ENCODE results near the gene KRT82.

Gene KRT82

GRCh38 chr12:52441320-52441911, 35.3 kb upstream of the KRT82 start:
- H3K27ac ChIP-seq (ENCODE audit: low read length), result peak overlapping the region; percentile 10
- H3K36me3 ChIP-seq (ENCODE audit: control insufficient read depth in 1 of 2, insufficient read depth in 2 of 2, low read length in 2 of 2), result no peaks in the 10 kb centered on the region
- no peaks in the 10 kb centered on the region for H3K9me3 ChIP-seq (ENCODE audit: control insufficient read depth in 1 of 2, low read length in 2 of 2)
- H3K27me3 ChIP-seq (ENCODE audit: low read depth, low read length), result no peaks in the 10 kb centered on the region
- H3K4me1 ChIP-seq (ENCODE audit: control insufficient read depth in 1 of 2, insufficient read depth in 2 of 2, low read length in 2 of 2), result peaks cover 0 to 5% of the 10 kb centered on the region in 2 donors
- H3K4me3 ChIP-seq (ENCODE audit: low read depth in 1 of 2, low read length in 2 of 2), result no peak overlapping the region

- Histone ChIP-seq H3K27me3 (ENCODE audit: low read depth, low read length) (no peaks in the 10 kb centered on the region), H3K27ac (ENCODE audit: low read length) (no peak overlapping the region), H3K4me3 (ENCODE audit: low read depth in 1 of 2, low read length in 2 of 2) (no peak overlapping the region), H3K9me3 (ENCODE audit: control insufficient read depth in 1 of 2, low read length in 2 of 2) (no peaks in the 10 kb centered on the region), H3K36me3 (ENCODE audit: control insufficient read depth in 1 of 2, insufficient read depth in 2 of 2, low read length in 2 of 2) (no peaks in the 10 kb centered on the region), H3K4me1 (ENCODE audit: control insufficient read depth in 1 of 2, insufficient read depth in 2 of 2, low read length in 2 of 2) (peaks cover 0 to 11% of the 10 kb centered on the region in 2 donors)
These were observed 34.7 kb upstream of the KRT82 start for GRCh38 chr12:52440821-52441319.

- Histone ChIP-seq H3K27ac (ENCODE audit: low read length) (no peak overlapping the region), H3K9me3 (ENCODE audit: control insufficient read depth in 1 of 2, low read length in 2 of 2) (no peaks in the 10 kb centered on the region), H3K27me3 (ENCODE audit: low read depth, low read length) (no peaks in the 10 kb centered on the region), H3K36me3 (ENCODE audit: control insufficient read depth in 1 of 2, insufficient read depth in 2 of 2, low read length in 2 of 2) (no peaks in the 10 kb centered on the region), H3K4me1 (ENCODE audit: control insufficient read depth in 1 of 2, insufficient read depth in 2 of 2, low read length in 2 of 2) (peaks cover 0 to 11% of the 10 kb centered on the region in 2 donors), H3K4me3 (ENCODE audit: low read depth in 1 of 2, low read length in 2 of 2) (no peak overlapping the region)
These were observed 33.7 kb upstream of the KRT82 start for GRCh38 chr12:52439845-52440244.

GRCh38 chr12:52439420-52439819, 33.3 kb upstream of the KRT82 start:
- H3K27ac ChIP-seq (ENCODE audit: low read length), result no peak overlapping the region
- H3K36me3 ChIP-seq (ENCODE audit: control insufficient read depth in 1 of 2, insufficient read depth in 2 of 2, low read length in 2 of 2), result no peaks in the 10 kb centered on the region
- H3K4me3 ChIP-seq (ENCODE audit: low read depth in 1 of 2, low read length in 2 of 2), result no peak overlapping the region
- no peaks in the 10 kb centered on the region for H3K27me3 ChIP-seq (ENCODE audit: low read depth, low read length)
- H3K9me3 ChIP-seq (ENCODE audit: control insufficient read depth in 1 of 2, low read length in 2 of 2), result no peaks in the 10 kb centered on the region
- peaks cover 0 to 11% of the 10 kb centered on the region in 2 donors for H3K4me1 ChIP-seq (ENCODE audit: control insufficient read depth in 1 of 2, insufficient read depth in 2 of 2, low read length in 2 of 2)

GRCh38 chr12:52438305-52439301, 32.5 kb upstream of the KRT82 start:
- peaks cover 0 to 11% of the 10 kb centered on the region in 2 donors for H3K4me1 ChIP-seq (ENCODE audit: control insufficient read depth in 1 of 2, insufficient read depth in 2 of 2, low read length in 2 of 2)

GRCh38 chr12:52437508-52437907, 31.4 kb upstream of the KRT82 start:
- Histone ChIP-seq H3K4me3 (ENCODE audit: low read depth in 1 of 2, low read length in 2 of 2) (no peak overlapping the region), H3K9me3 (ENCODE audit: control insufficient read depth in 1 of 2, low read length in 2 of 2) (no peaks in the 10 kb centered on the region), H3K4me1 (ENCODE audit: control insufficient read depth in 1 of 2, insufficient read depth in 2 of 2, low read length in 2 of 2) (peaks cover 0 to 11% of the 10 kb centered on the region in 2 donors), H3K36me3 (ENCODE audit: control insufficient read depth in 1 of 2, insufficient read depth in 2 of 2, low read length in 2 of 2) (no peaks in the 10 kb centered on the region), H3K27me3 (ENCODE audit: low read depth, low read length) (no peaks in the 10 kb centered on the region), H3K27ac (ENCODE audit: low read length) (no peak overlapping the region)

More at GRCh38 chr12:52438305-52439301, 32.5 kb upstream of the KRT82 start:
- Histone ChIP-seq H3K4me3 (ENCODE audit: low read depth in 1 of 2, low read length in 2 of 2) (no peak overlapping the region), H3K27me3 (ENCODE audit: low read depth, low read length) (no peaks in the 10 kb centered on the region), H3K9me3 (ENCODE audit: control insufficient read depth in 1 of 2, low read length in 2 of 2) (no peaks in the 10 kb centered on the region), H3K36me3 (ENCODE audit: control insufficient read depth in 1 of 2, insufficient read depth in 2 of 2, low read length in 2 of 2) (no peaks in the 10 kb centered on the region), H3K27ac (ENCODE audit: low read length) (no peak overlapping the region)

- no peak overlapping the region for H3K27ac ChIP-seq (ENCODE audit: low read length)
- H3K4me1 ChIP-seq (ENCODE audit: control insufficient read depth in 1 of 2, insufficient read depth in 2 of 2, low read length in 2 of 2), result peaks cover 0 to 11% of the 10 kb centered on the region in 2 donors
- no peaks in the 10 kb centered on the region for H3K27me3 ChIP-seq (ENCODE audit: low read depth, low read length)
- H3K4me3 ChIP-seq (ENCODE audit: low read depth in 1 of 2, low read length in 2 of 2), result no peak overlapping the region
- H3K9me3 ChIP-seq (ENCODE audit: control insufficient read depth in 1 of 2, low read length in 2 of 2), result no peaks in the 10 kb centered on the region
- H3K36me3 ChIP-seq (ENCODE audit: control insufficient read depth in 1 of 2, insufficient read depth in 2 of 2, low read length in 2 of 2), result no peaks in the 10 kb centered on the region
These were observed 30.8 kb upstream of the KRT82 start for GRCh38 chr12:52436828-52437474.

- no peak overlapping the region for H3K27ac ChIP-seq (ENCODE audit: low read length)
- no peaks in the 10 kb centered on the region for H3K27me3 ChIP-seq (ENCODE audit: low read depth, low read length)
- H3K36me3 ChIP-seq (ENCODE audit: control insufficient read depth in 1 of 2, insufficient read depth in 2 of 2, low read length in 2 of 2), result no peaks in the 10 kb centered on the region
These were observed 30.1 kb upstream of the KRT82 start for GRCh38 chr12:52436000-52436827.

GRCh38 chr12:52435659-52435999, 29.5 kb upstream of the KRT82 start:
- Histone ChIP-seq H3K4me1 (ENCODE audit: control insufficient read depth in 1 of 2, insufficient read depth in 2 of 2, low read length in 2 of 2) (peaks cover 0 to 11% of the 10 kb centered on the region in 2 donors), H3K4me3 (ENCODE audit: low read depth in 1 of 2, low read length in 2 of 2) (no peak overlapping the region), H3K27me3 (ENCODE audit: low read depth, low read length) (no peaks in the 10 kb centered on the region), H3K36me3 (ENCODE audit: control insufficient read depth in 1 of 2, insufficient read depth in 2 of 2, low read length in 2 of 2) (no peaks in the 10 kb centered on the region), H3K27ac (ENCODE audit: low read length) (no peak overlapping the region), H3K9me3 (ENCODE audit: control insufficient read depth in 1 of 2, low read length in 2 of 2) (no peaks in the 10 kb centered on the region)

More at GRCh38 chr12:52436000-52436827, 30.1 kb upstream of the KRT82 start:
- H3K4me3 ChIP-seq (ENCODE audit: low read depth in 1 of 2, low read length in 2 of 2), result no peak overlapping the region
- H3K9me3 ChIP-seq (ENCODE audit: control insufficient read depth in 1 of 2, low read length in 2 of 2), result no peaks in the 10 kb centered on the region
- peaks cover 0 to 11% of the 10 kb centered on the region in 2 donors for H3K4me1 ChIP-seq (ENCODE audit: control insufficient read depth in 1 of 2, insufficient read depth in 2 of 2, low read length in 2 of 2)

- Histone ChIP-seq H3K27ac (ENCODE audit: low read length) (no peak overlapping the region), H3K4me1 (ENCODE audit: control insufficient read depth in 1 of 2, insufficient read depth in 2 of 2, low read length in 2 of 2) (peaks cover 0 to 11% of the 10 kb centered on the region in 2 donors), H3K27me3 (ENCODE audit: low read depth, low read length) (no peaks in the 10 kb centered on the region), H3K36me3 (ENCODE audit: control insufficient read depth in 1 of 2, insufficient read depth in 2 of 2, low read length in 2 of 2) (no peaks in the 10 kb centered on the region), H3K9me3 (ENCODE audit: control insufficient read depth in 1 of 2, low read length in 2 of 2) (no peaks in the 10 kb centered on the region), H3K4me3 (ENCODE audit: low read depth in 1 of 2, low read length in 2 of 2) (no peak overlapping the region)
These were observed 28.8 kb upstream of the KRT82 start for GRCh38 chr12:52434760-52435530.

All from muscle layer of duodenum (tissue), 2 donors.